IMR-90 (cell line): ENCODE results near the gene PHGDH. TPM values are rescaled to one million over a fixed set of nuclear protein-coding genes. Genes with fewer than 3 reads are reported as not detected.

ENCODE experiments used
- ATAC-seq: fragments of 200-7000 bp; cut with Tn5 transposase; 2 replicates; pipeline ENCODE4 v1.9.1; 2020; ENCODE audit warnings: low read depth, mild to moderate bottlenecking, moderate library complexity
- BruUV-seq: library from RNA; stranded (reverse); fragments of 400-500 nt; replicated peaks from 2 replicates; lab custom pipeline; 2021; lab: Mats Ljungman, UMichigan
- CTCF ChIA-PET: fragments of 300-600 bp; formaldehyde crosslinking; extraction: SDS; loops from one replicate; lab custom pipeline; 2021; ENCODE audit warnings: antibody characterized with exemption; lab: Yijun Ruan, JAX
- POLR2A ChIA-PET: fragments of 300-600 bp; sonication (Branson Sonifier 250); formaldehyde crosslinking; loops from one replicate; lab custom pipeline; 2022; ENCODE audit warnings: antibody characterized with exemption; ENCODE audit not compliant: unreplicated experiment; lab: Charles Lee
- DNase-seq: peaks from one replicate; pipeline ENCODE4 v3.0.0; 2013
- H2AFZ ChIP-seq: replicated peaks from 2 replicates; pipeline ENCODE3; 2013; ENCODE audit warnings: low read length, mild to moderate bottlenecking; ENCODE audit not compliant: poor library complexity
- H2AK5ac ChIP-seq: 2 replicates; pipeline ENCODE4 v1.6.1; 2013; ENCODE audit warnings: low read depth, low read length, inconsistent platforms
- H2AK9ac ChIP-seq: replicated peaks from 2 replicates; pipeline ENCODE3; 2013; ENCODE audit warnings: mild to moderate bottlenecking, low read depth, low read length, moderate library complexity; ENCODE audit not compliant: poor library complexity
- H2BK120ac ChIP-seq: 2 replicates; pipeline ENCODE4 v1.6.1; 2013; ENCODE audit warnings: low read depth, low read length, inconsistent platforms
- H2BK15ac ChIP-seq: 3 replicates; pipeline ENCODE4 v1.6.1; 2013; ENCODE audit warnings: low read depth, low read length, inconsistent platforms
- H2BK20ac ChIP-seq: 2 replicates; pipeline ENCODE4 v1.6.1; 2013; ENCODE audit warnings: low read depth, mild to moderate bottlenecking, inconsistent platforms, low read length, moderate library complexity
- H2BK5ac ChIP-seq: 2 replicates; pipeline ENCODE4 v1.6.1; 2013; ENCODE audit warnings: mild to moderate bottlenecking, low read depth, low read length, inconsistent platforms; ENCODE audit not compliant: poor library complexity, severe bottlenecking
- H3K14ac ChIP-seq: replicated peaks from 2 replicates; pipeline ENCODE4 v1.6.1; 2013; ENCODE audit warnings: low read depth, low read length, inconsistent platforms
- H3K18ac ChIP-seq: 2 replicates; pipeline ENCODE4 v1.6.1; 2013; ENCODE audit warnings: low read depth, low read length, control low read depth
- H3K23ac ChIP-seq: 2 replicates; pipeline ENCODE4 v1.6.1; 2013; ENCODE audit warnings: low read depth, low read length, inconsistent platforms
- H3K27ac ChIP-seq: 2 replicates; pipeline ENCODE4 v1.5.1; 2013; ENCODE audit warnings: mild to moderate bottlenecking, control low read depth, low read length; ENCODE audit not compliant: insufficient read depth
- H3K27me3 ChIP-seq: 2 replicates; pipeline ENCODE4 v1.6.1; 2013; ENCODE audit warnings: low read length; ENCODE audit not compliant: control insufficient read depth, insufficient read depth
- H3K36me3 ChIP-seq: 2 replicates; pipeline ENCODE4 v1.6.1; 2013; ENCODE audit warnings: low read length, mixed read lengths; ENCODE audit not compliant: control insufficient read depth, insufficient read depth
- H3K4ac ChIP-seq: 2 replicates; pipeline ENCODE4 v1.6.1; 2013; ENCODE audit warnings: low read depth, low read length, inconsistent platforms
- H3K4me1 ChIP-seq: 2 replicates; pipeline ENCODE4 v1.6.1; 2013; ENCODE audit warnings: low read length, mixed read lengths; ENCODE audit not compliant: control insufficient read depth, insufficient read depth
- H3K4me2 ChIP-seq: 2 replicates; pipeline ENCODE4 v1.6.1; 2013; ENCODE audit warnings: low read depth, mild to moderate bottlenecking, control low read depth, low read length, moderate library complexity
- H3K4me3 ChIP-seq: 2 replicates; pipeline ENCODE4 v1.5.1; 2013; ENCODE audit warnings: low read depth, mild to moderate bottlenecking, control low read depth, low read length, moderate library complexity; ENCODE audit not compliant: insufficient read depth
- H3K56ac ChIP-seq: 2 replicates; pipeline ENCODE4 v1.6.1; 2013; ENCODE audit warnings: low read length, inconsistent platforms; ENCODE audit not compliant: insufficient read depth; ENCODE audit errors: extremely low read depth
- H3K79me1 ChIP-seq, 2 experiments: 2 replicates each; pipeline ENCODE4 v1.6.1; 2013; ENCODE audit warnings: low read length in 2 of 2, inconsistent platforms in 1 of 2, low read depth in 1 of 2
- H3K9ac ChIP-seq: 2 replicates; pipeline ENCODE4 v1.6.1; 2013; ENCODE audit warnings: low read depth, low read length, control low read depth
- H3K9me1 ChIP-seq: 2 replicates; pipeline ENCODE4 v1.6.1; 2013; ENCODE audit warnings: low read length, inconsistent platforms; ENCODE audit not compliant: insufficient read depth
- H3K9me3 ChIP-seq: 2 replicates; pipeline ENCODE4 v1.6.1; 2013; ENCODE audit warnings: low read length; ENCODE audit not compliant: control insufficient read depth, insufficient read depth
- H4K20me1 ChIP-seq: 2 replicates; pipeline ENCODE4 v1.6.1; 2013; ENCODE audit warnings: low read length, inconsistent platforms; ENCODE audit not compliant: insufficient read depth
- H4K5ac ChIP-seq: 2 replicates; pipeline ENCODE4 v1.6.1; 2013; ENCODE audit warnings: mild to moderate bottlenecking, low read depth, low read length, control low read depth
- H4K8ac ChIP-seq, 2 experiments: 2 replicates each; pipeline ENCODE4 v1.6.1; 2013; ENCODE audit warnings: low read depth in 2 of 2, low read length in 2 of 2, control low read depth in 1 of 2, inconsistent platforms in 1 of 2
- H4K91ac ChIP-seq: 2 replicates; pipeline ENCODE4 v1.6.1; 2013; ENCODE audit warnings: low read depth, low read length, inconsistent platforms; ENCODE audit not compliant: insufficient read depth
- CHD1 ChIP-seq: IDR thresholded peaks from 2 replicates; pipeline ENCODE4 v1.6.1; 2012; ENCODE audit warnings: low read depth, low read length, improper control_type of control experiment
- FOS ChIP-seq: fragments of 150-350 bp; IDR thresholded peaks from 2 replicates; pipeline ENCODE4 v1.6.1; 2016; ENCODE audit warnings: low read depth, low read length
- MAFK ChIP-seq: IDR thresholded peaks from 2 replicates; pipeline ENCODE4 v1.6.1; 2012; ENCODE audit warnings: low read depth, low read length, improper control_type of control experiment
- MAZ ChIP-seq: IDR thresholded peaks from 2 replicates; pipeline ENCODE4 v1.6.1; 2012; ENCODE audit warnings: low read depth, mild to moderate bottlenecking, low read length, improper control_type of control experiment, moderate library complexity, borderline replicate concordance
- MXI1 ChIP-seq: IDR thresholded peaks from 2 replicates; pipeline ENCODE4 v1.6.1; 2012; ENCODE audit warnings: low read depth, mild to moderate bottlenecking, low read length, moderate library complexity, borderline replicate concordance
- NFE2L2 ChIP-seq: fragments of 150-350 bp; IDR thresholded peaks from 2 replicates; pipeline ENCODE4 v1.6.1; 2016; ENCODE audit warnings: low read depth, mild to moderate bottlenecking, low read length
- RAD21 ChIP-seq: IDR thresholded peaks from 2 replicates; pipeline ENCODE4 v1.6.1; 2012; ENCODE audit warnings: low read length, improper control_type of control experiment
- RCOR1 ChIP-seq: IDR thresholded peaks from 2 replicates; pipeline ENCODE4 v1.6.1; 2012; ENCODE audit warnings: mild to moderate bottlenecking, low read length, improper control_type of control experiment; ENCODE audit not compliant: insufficient replicate concordance
- RFX5 ChIP-seq: IDR thresholded peaks from 2 replicates; pipeline ENCODE4 v1.8.0; 2012; ENCODE audit warnings: low read depth, mild to moderate bottlenecking, low read length, moderate library complexity
- SMC3 ChIP-seq: fragments of 150-350 bp; IDR thresholded peaks from 2 replicates; pipeline ENCODE4 v1.6.1; 2016; ENCODE audit warnings: low read depth, mild to moderate bottlenecking, antibody characterized with exemption, low read length, moderate library complexity
- WGBS, 2 experiments: methylation state at CpG; one replicate each; pipeline versions ENCODE4 v1.1.5 to v1.1.7; 2013; ENCODE audit warnings: missing lambda C conversion rate in 2 of 2; ENCODE audit not compliant: insufficient read length in 1 of 2; ENCODE audit errors: extremely low coverage in 2 of 2; 5-methylcytosine and 5-hydroxymethylcytosine counted together
- dilution Hi-C: fragments of 300-500 bp; cut with HindIII; formaldehyde crosslinking; loops from one replicate; pipeline ENCODE4 v1.14.3; 2018; ENCODE audit warnings: low sequenced_read_pairs; ENCODE audit not compliant: unreplicated experiment
- in situ Hi-C: fragments of 300-500 bp; cut with MboI; formaldehyde crosslinking; loops from 3 replicates; pipeline ENCODE4 v1.14.3; 2019; ENCODE audit warnings: low sequenced_read_pairs, inconsistent platforms, mixed read lengths
- intact Hi-C: fragments of 100-400 bp; cut with micrococcal nuclease; formaldehyde crosslinking; loops from 2 replicates; pipeline ENCODE4 v1.10.0; 2022
- polyA plus RNA-seq, 3 experiments: library from polyadenylated mRNA; depleted of rRNA; stranded (reverse); fragments of >200 nt; gene quantifications; 2 replicates each; pipeline ENCODE4 v1.2.3, GENCODE V29; 2012; ENCODE audit warnings: low replicate concordance in 1 of 3
- total RNA-seq: library from RNA; depleted of rRNA; stranded (reverse); fragments of >200 nt; gene quantifications from 2 replicates; pipeline ENCODE4 v1.2.3, GENCODE V29; 2012
- TF ChIP-seq, protein P1 (sequence below): fragments of 150-350 bp; IDR thresholded peaks from 2 replicates; pipeline ENCODE4 v1.6.1; 2016; ENCODE audit warnings: low read depth, mild to moderate bottlenecking, low read length, moderate library complexity, borderline replicate concordance
- TF ChIP-seq, protein P2 (sequence below): fragments of 150-350 bp; IDR thresholded peaks from 2 replicates; pipeline ENCODE4 v1.6.1; 2017; ENCODE audit warnings: mild to moderate bottlenecking, antibody characterized with exemption, low read length, low read depth

The PHGDH gene
- total and polyA plus RNA-seq, 2 of the 4 experiments (the other 2 are of a cell fraction), result 87.9 to 331 TPM

DNA sequence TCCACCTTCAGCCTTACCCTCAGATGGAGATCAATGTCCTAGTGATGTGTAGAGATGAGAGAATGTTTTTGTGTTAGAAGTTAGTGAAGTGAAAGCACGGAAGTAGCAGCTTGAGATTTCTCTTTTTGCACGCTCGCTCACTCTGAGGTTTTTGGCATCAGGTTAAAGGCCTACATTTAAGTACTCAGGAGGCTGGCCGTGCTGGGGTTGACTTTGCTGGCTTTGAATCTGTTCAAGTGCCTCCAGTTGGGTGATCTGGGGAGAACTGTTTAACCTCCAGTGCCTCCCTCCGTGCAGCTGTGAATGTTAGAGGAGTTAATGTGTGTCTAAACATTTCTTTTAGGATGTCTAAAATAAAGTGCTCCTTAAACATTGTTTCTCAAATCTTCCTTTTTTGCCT is 13.9 kb downstream of the PHGDH start:
- Histone ChIP-seq H4K5ac (no peak overlapping the region), H4K8ac (no peak overlapping the region), H2AK5ac (no peak overlapping the region), H4K91ac (no peak overlapping the region), H3K9me1 (peaks cover 12% of the 10 kb centered on the region; the same call in 1 of the 2 replicates), H3K23ac (no peak overlapping the region), H3K9me3 (no peaks in the 10 kb centered on the region), H2BK120ac (no peak overlapping the region), H3K9ac (no peak overlapping the region), H2BK5ac (no peak overlapping the region), H3K56ac (no peak overlapping the region), H3K4ac (no peak overlapping the region), H3K4me3 (no peak overlapping the region), H4K20me1 (peaks cover 31% of the 10 kb centered on the region; the same call in 1 of the 2 replicates), H3K27ac (no peak overlapping the region), H3K4me1 (no peaks in the 10 kb centered on the region), H3K14ac (no peak overlapping the region), H3K36me3 (peaks cover 76% of the 10 kb centered on the region), H2BK15ac (no peak overlapping the region), H3K18ac (no peak overlapping the region), H3K79me1 (peaks cover 27 to 41% of the 10 kb centered on the region in 2 experiments), H2BK20ac (no peak overlapping the region), H2AK9ac (no peak overlapping the region), H2AFZ (no peak overlapping the region), H3K4me2 (no peak overlapping the region), H3K27me3 (no peaks in the 10 kb centered on the region)
- intact Hi-C loops, result no loop called here
- CTCF ChIA-PET, result interaction anchor here (0.6 kb wide), 1 partner anchor 241 kb away, joined by 3 read pairs; no protein-coding TSS in a partner anchor
- 88% methylated on average over 3 of the region's 5 CpGs; no CpG with 5 or more reads in 1 of the 2 experiments for WGBS, 2 experiments
- in situ Hi-C loops, result no loop called here
- no peak for DNase-seq
- TF ChIP-seq MAFK (no peak), RFX5 (no peak), NFE2L2 (no peak), MAZ (no peak), RAD21 (no peak), FOS (no peak), CHD1 (no peak), RCOR1 (no peak), SMC3 (no peak), MXI1 (no peak)
- TF ChIP-seq, protein P1, sequence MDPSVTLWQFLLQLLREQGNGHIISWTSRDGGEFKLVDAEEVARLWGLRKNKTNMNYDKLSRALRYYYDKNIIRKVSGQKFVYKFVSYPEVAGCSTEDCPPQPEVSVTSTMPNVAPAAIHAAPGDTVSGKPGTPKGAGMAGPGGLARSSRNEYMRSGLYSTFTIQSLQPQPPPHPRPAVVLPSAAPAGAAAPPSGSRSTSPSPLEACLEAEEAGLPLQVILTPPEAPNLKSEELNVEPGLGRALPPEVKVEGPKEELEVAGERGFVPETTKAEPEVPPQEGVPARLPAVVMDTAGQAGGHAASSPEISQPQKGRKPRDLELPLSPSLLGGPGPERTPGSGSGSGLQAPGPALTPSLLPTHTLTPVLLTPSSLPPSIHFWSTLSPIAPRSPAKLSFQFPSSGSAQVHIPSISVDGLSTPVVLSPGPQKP, result no peak
- TF ChIP-seq, protein P2, sequence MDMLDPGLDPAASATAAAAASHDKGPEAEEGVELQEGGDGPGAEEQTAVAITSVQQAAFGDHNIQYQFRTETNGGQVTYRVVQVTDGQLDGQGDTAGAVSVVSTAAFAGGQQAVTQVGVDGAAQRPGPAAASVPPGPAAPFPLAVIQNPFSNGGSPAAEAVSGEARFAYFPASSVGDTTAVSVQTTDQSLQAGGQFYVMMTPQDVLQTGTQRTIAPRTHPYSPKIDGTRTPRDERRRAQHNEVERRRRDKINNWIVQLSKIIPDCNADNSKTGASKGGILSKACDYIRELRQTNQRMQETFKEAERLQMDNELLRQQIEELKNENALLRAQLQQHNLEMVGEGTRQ, result no peak
- POLR2A ChIA-PET, result no interaction called here
- dilution Hi-C loops, result no loop called here
- BruUV-seq, result no TSS peak
- no peak for ATAC-seq
